ENCODE measurements around the gene CCL21. TPM values are rescaled to one million over a fixed set of nuclear protein-coding genes. Genes with fewer than 3 reads are reported as not detected.

The CCL21 gene
- total and polyA plus RNA-seq, 2 donors (not counting 1 experiment from before 2014, with no cell fraction given): not detected

GRCh38 chr9:34694811-34695210 lies 15.1 kb downstream of the CCL21 start:
- H4K20me1 ChIP-seq (ENCODE audit: control insufficient read depth, extremely low read depth, insufficient read depth, low read length): no peaks in the 10 kb centered on the region
- no peaks in the 10 kb centered on the region for H3K9me3 ChIP-seq (ENCODE audit: control insufficient read depth, insufficient read depth, low read depth, low read length)
- H3K36me3 ChIP-seq (ENCODE audit: control insufficient read depth, insufficient read depth, low read length): no peaks in the 10 kb centered on the region
- no peak overlapping the region for H3K9ac ChIP-seq (ENCODE audit: insufficient read depth, low read length)
- H3K4me3 ChIP-seq (replicated peaks in 1 of 4; ENCODE audit: control extremely low read depth in 1 of 4, insufficient read depth in 1 of 4, low read depth in 3 of 4, low read length in 4 of 4): no peak overlapping the region
- TF ChIP-seq, protein P1, sequence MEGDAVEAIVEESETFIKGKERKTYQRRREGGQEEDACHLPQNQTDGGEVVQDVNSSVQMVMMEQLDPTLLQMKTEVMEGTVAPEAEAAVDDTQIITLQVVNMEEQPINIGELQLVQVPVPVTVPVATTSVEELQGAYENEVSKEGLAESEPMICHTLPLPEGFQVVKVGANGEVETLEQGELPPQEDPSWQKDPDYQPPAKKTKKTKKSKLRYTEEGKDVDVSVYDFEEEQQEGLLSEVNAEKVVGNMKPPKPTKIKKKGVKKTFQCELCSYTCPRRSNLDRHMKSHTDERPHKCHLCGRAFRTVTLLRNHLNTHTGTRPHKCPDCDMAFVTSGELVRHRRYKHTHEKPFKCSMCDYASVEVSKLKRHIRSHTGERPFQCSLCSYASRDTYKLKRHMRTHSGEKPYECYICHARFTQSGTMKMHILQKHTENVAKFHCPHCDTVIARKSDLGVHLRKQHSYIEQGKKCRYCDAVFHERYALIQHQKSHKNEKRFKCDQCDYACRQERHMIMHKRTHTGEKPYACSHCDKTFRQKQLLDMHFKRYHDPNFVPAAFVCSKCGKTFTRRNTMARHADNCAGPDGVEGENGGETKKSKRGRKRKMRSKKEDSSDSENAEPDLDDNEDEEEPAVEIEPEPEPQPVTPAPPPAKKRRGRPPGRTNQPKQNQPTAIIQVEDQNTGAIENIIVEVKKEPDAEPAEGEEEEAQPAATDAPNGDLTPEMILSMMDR (conservative IDR thresholded peaks at IDR 0.05 in 1 of 2, IDR thresholded peaks at IDR 0.05 in 1 of 2; ENCODE audit: low read depth in 1 of 2, low read length in 2 of 2): no peak
- no peak for TF ChIP-seq EZH2 (IDR thresholded peaks at IDR 0.05; ENCODE audit: low read length, missing control alignments)
- no peak overlapping the region for H2AFZ ChIP-seq (ENCODE audit: low read length)
- no peaks in the 10 kb centered on the region for H3K4me1 ChIP-seq (ENCODE audit: control insufficient read depth, extremely low read depth, insufficient read depth, low read length)
- no peak for DNase-seq (ENCODE audit: low read depth in 2 of 2)
- no peaks in the 10 kb centered on the region for H3K27me3 ChIP-seq (ENCODE audit: control insufficient read depth, insufficient read depth, low read length)
- H3K4me2 ChIP-seq (ENCODE audit: extremely low read depth, insufficient read depth, low read length): no peak overlapping the region
- H3K79me2 ChIP-seq (ENCODE audit: control insufficient read depth, insufficient read depth, low read length): no peaks in the 10 kb centered on the region
- H3K27ac ChIP-seq (ENCODE audit: insufficient read depth, low read length): no peak overlapping the region

DNA sequence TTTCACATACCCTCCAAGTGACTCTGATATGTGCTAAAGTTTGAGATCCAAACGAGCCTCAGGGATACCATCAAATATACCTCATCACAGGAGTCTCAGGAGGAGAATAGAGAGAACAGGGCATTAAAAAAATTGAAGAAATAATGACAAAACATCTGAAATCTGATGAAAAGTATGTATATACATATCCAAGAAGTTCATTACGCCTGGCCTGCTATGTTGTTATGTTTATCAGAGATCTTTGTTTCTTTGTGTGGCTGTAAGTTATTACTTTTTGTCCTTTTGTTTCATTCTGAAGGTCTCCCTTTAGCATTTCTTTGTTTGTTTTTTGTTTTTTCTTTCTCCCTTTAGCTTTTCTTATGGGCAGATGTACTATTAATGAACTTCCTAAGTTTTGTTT lies 16.4 kb downstream of the CCL21 start:
- H4K20me1 ChIP-seq (ENCODE audit: control insufficient read depth, extremely low read depth, insufficient read depth, low read length): no peaks in the 10 kb centered on the region
- DNase-seq (ENCODE audit: low read depth in 2 of 2): no peak
- no peaks in the 10 kb centered on the region for H3K4me1 ChIP-seq (ENCODE audit: control insufficient read depth, extremely low read depth, insufficient read depth, low read length)
- H3K79me2 ChIP-seq (ENCODE audit: control insufficient read depth, insufficient read depth, low read length): no peaks in the 10 kb centered on the region
- no peak overlapping the region for H3K4me3 ChIP-seq (replicated peaks in 1 of 4; ENCODE audit: control extremely low read depth in 1 of 4, insufficient read depth in 1 of 4, low read depth in 3 of 4, low read length in 4 of 4)
- no peak overlapping the region for H3K4me2 ChIP-seq (ENCODE audit: extremely low read depth, insufficient read depth, low read length)
- no peaks in the 10 kb centered on the region for H3K9me3 ChIP-seq (ENCODE audit: control insufficient read depth, insufficient read depth, low read depth, low read length)
- H3K36me3 ChIP-seq (ENCODE audit: control insufficient read depth, insufficient read depth, low read length): no peaks in the 10 kb centered on the region
- H3K27ac ChIP-seq (ENCODE audit: insufficient read depth, low read length): no peak overlapping the region
- H3K9ac ChIP-seq (ENCODE audit: insufficient read depth, low read length): no peak overlapping the region
- TF ChIP-seq, protein P1 (conservative IDR thresholded peaks at IDR 0.05 in 1 of 2, IDR thresholded peaks at IDR 0.05 in 1 of 2; ENCODE audit: low read depth in 1 of 2, low read length in 2 of 2): no peak
- TF ChIP-seq EZH2 (IDR thresholded peaks at IDR 0.05; ENCODE audit: low read length, missing control alignments): no peak
- no peak overlapping the region for H2AFZ ChIP-seq (ENCODE audit: low read length)
- H3K27me3 ChIP-seq (ENCODE audit: control insufficient read depth, insufficient read depth, low read length): no peaks in the 10 kb centered on the region

GRCh38 chr9:34691936-34692315 lies 18.0 kb downstream of the CCL21 start:
- Histone ChIP-seq H4K20me1 (ENCODE audit: control insufficient read depth, extremely low read depth, insufficient read depth, low read length) (no peaks in the 10 kb centered on the region), H3K4me3 (replicated peaks in 1 of 4; ENCODE audit: control extremely low read depth in 1 of 4, insufficient read depth in 1 of 4, low read depth in 3 of 4, low read length in 4 of 4) (no peak overlapping the region), H3K27me3 (ENCODE audit: control insufficient read depth, insufficient read depth, low read length) (no peaks in the 10 kb centered on the region), H3K9me3 (ENCODE audit: control insufficient read depth, insufficient read depth, low read depth, low read length) (no peaks in the 10 kb centered on the region), H2AFZ (ENCODE audit: low read length) (no peak overlapping the region), H3K27ac (ENCODE audit: insufficient read depth, low read length) (no peak overlapping the region), H3K9ac (ENCODE audit: insufficient read depth, low read length) (no peak overlapping the region), H3K4me2 (ENCODE audit: extremely low read depth, insufficient read depth, low read length) (no peak overlapping the region), H3K79me2 (ENCODE audit: control insufficient read depth, insufficient read depth, low read length) (no peaks in the 10 kb centered on the region), H3K36me3 (ENCODE audit: control insufficient read depth, insufficient read depth, low read length) (no peaks in the 10 kb centered on the region), H3K4me1 (ENCODE audit: control insufficient read depth, extremely low read depth, insufficient read depth, low read length) (no peaks in the 10 kb centered on the region)
- TF ChIP-seq EZH2 (IDR thresholded peaks at IDR 0.05; ENCODE audit: low read length, missing control alignments): no peak
- TF ChIP-seq, protein P1 (conservative IDR thresholded peaks at IDR 0.05 in 1 of 2, IDR thresholded peaks at IDR 0.05 in 1 of 2; ENCODE audit: low read depth in 1 of 2, low read length in 2 of 2): no peak
- no peak for DNase-seq (ENCODE audit: low read depth in 2 of 2)
